Karpas-422 (cell line): Measurements from ENCODE around the gene LILRB5. TPM values are rescaled to one million over a fixed set of nuclear protein-coding genes. Genes with fewer than 3 reads are reported as not detected.
"Not testable (repeated sequence)": the region's sequence is repeated elsewhere in the genome, so short reads cannot be mapped to it uniquely, and the experiment has no call there.

ENCODE experiments used
- DNase-seq: peaks from one replicate; pipeline ENCODE4 v3.0.0-alpha.2; 2015
- H2AFZ ChIP-seq: fragments of 200-600 bp; sonication (generic); 2 replicates; pipeline ENCODE4 v1.6.1; 2014; ENCODE audit warnings: antibody characterized with exemption, low read length, mixed read lengths
- H3K27ac ChIP-seq: fragments of 200-600 bp; sonication (generic); 2 replicates; pipeline ENCODE4 v1.5.1; 2014; ENCODE audit warnings: mild to moderate bottlenecking, low read length, moderate library complexity
- H3K27me3 ChIP-seq: fragments of 200-600 bp; sonication (generic); 2 replicates; pipeline ENCODE4 v1.6.1; 2014; ENCODE audit warnings: low read length, mixed read lengths
- H3K36me3 ChIP-seq: fragments of 200-600 bp; sonication (generic); 2 replicates; pipeline ENCODE4 v1.6.1; 2014; ENCODE audit warnings: low read length, mixed read lengths; ENCODE audit not compliant: insufficient read depth
- H3K4me1 ChIP-seq: fragments of 200-600 bp; sonication (generic); 2 replicates; pipeline ENCODE4 v1.6.1; 2014; ENCODE audit warnings: mild to moderate bottlenecking, low read length, mixed read lengths
- H3K4me2 ChIP-seq: fragments of 200-600 bp; sonication (generic); 2 replicates; pipeline ENCODE4 v1.6.1; 2014; ENCODE audit warnings: low read length, low read depth, mild to moderate bottlenecking; ENCODE audit not compliant: poor library complexity, severe bottlenecking
- H3K4me3 ChIP-seq: fragments of 200-600 bp; sonication (generic); 2 replicates; pipeline ENCODE4 v1.5.1; 2014; ENCODE audit warnings: mild to moderate bottlenecking, antibody characterized with exemption, low read length, mixed read lengths
- H3K79me2 ChIP-seq: fragments of 200-600 bp; sonication (generic); 2 replicates; pipeline ENCODE4 v1.6.1; 2014; ENCODE audit warnings: mild to moderate bottlenecking, low read length, mixed read lengths
- H3K9ac ChIP-seq: fragments of 200-600 bp; sonication (generic); 2 replicates; pipeline ENCODE4 v1.6.0; 2014; ENCODE audit warnings: low read length
- H3K9me2 ChIP-seq: fragments of 200-600 bp; sonication (generic), shearing (Covaris generic); replicated peaks from 2 replicates; pipeline ENCODE4 v1.6.0; 2014; ENCODE audit warnings: mild to moderate bottlenecking, low read length, moderate library complexity; ENCODE audit not compliant: insufficient read depth
- H3K9me3 ChIP-seq: fragments of 300-700, 200-600 bp; sonication (generic); 2 replicates; pipeline ENCODE4 v1.6.1; 2014; ENCODE audit warnings: low read length, mixed read lengths
- H4K20me1 ChIP-seq: fragments of 200-600 bp; sonication (generic); 2 replicates; pipeline ENCODE4 v1.6.1; 2014; ENCODE audit warnings: mild to moderate bottlenecking, antibody characterized with exemption, low read length, low read depth; ENCODE audit not compliant: insufficient read depth
- total RNA-seq: library from RNA; depleted of rRNA; stranded (reverse); fragments of >200 nt; shearing (Covaris generic); gene quantifications from 2 replicates; pipeline ENCODE4 v1.2.3, GENCODE V29; 2014; ENCODE audit warnings: low replicate concordance

The LILRB5 gene
- total RNA-seq, 1 experiment from 2014 or later, result not detected

DNA sequence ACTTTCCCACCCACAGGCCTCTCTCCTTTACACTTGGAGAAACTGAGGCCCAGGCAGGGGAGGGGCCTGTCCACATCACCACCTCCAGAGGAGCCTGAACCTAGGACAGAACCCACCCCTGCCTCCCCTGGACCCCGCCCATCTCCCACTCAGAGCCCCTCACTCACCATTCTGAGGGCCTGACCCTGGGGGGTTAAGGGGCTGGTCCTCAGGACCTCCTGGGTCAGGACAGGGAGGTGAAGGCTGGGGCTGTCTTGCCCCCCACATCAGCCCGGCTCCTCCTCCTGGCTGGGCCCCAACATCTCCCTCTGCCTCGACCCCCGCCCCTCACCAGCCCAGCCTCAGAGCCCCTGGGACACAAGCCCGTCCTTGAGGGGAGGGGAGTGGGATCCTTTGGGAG is 37.4 kb downstream of the LILRB5 start:
- H3K4me1 ChIP-seq, H3K27me3 ChIP-seq, H3K9me3 ChIP-seq, H2AFZ ChIP-seq, H4K20me1 ChIP-seq, H3K36me3 ChIP-seq, H3K9ac ChIP-seq, H3K4me3 ChIP-seq, H3K9me2 ChIP-seq, H3K79me2 ChIP-seq, H3K4me2 ChIP-seq, H3K27ac ChIP-seq: not testable (repeated sequence)
- peak; percentile 23 for DNase-seq

DNA sequence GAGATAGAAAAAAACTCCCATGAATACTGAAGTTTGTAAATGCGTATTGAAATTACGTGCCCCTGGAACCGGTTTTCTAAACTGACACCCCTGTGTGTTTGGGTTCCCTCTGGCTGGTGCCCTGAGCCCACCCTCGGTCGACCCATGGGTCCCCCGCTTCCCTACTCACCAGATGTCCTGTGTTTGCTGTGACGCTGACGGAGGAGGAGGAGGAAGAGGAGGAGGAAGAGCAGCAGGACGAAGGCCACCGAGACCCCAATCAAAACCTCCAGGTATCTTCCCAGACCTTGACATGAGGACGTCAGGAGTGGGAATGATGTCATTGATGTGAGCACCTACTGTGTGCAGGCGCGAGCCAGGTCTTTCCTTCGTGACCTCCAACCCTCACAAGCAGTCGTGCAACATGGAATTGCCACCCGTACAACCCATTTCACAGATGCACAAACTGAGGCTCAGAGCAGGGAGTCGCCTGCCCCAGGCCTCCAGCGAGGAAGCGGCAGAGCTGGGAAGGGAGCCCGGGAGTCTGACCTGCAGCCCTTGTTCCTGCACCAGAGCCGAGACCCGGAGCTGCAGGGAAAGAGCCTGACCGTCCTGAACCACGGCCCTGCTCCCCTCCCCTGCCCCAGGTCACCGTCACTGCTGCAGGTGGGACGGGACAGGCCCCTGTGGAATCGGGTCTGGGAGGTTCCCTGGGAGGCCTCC is 38.0 kb downstream of the LILRB5 start:
- Histone ChIP-seq H3K79me2 (no peaks in the 10 kb centered on the region), H3K27ac (no peak overlapping the region), H3K4me2 (no peak overlapping the region), H3K36me3 (no peaks in the 10 kb centered on the region), H3K4me1 (no peaks in the 10 kb centered on the region), H4K20me1 (0 out of 2 replicates have a peak, but pooled peaks cover 3% of the 10 kb centered on the region), H3K4me3 (no peak overlapping the region), H3K9me3 (no peaks in the 10 kb centered on the region), H2AFZ (no peak overlapping the region), H3K27me3 (no peaks in the 10 kb centered on the region), H3K9ac (no peak overlapping the region), H3K9me2 (no peaks in the 10 kb centered on the region)
- no peak for DNase-seq

GRCh38 chr19:54218259-54218658 is 38.8 kb downstream of the LILRB5 start:
- no peak for DNase-seq
- Histone ChIP-seq H3K79me2 (no peaks in the 10 kb centered on the region), H3K9ac (no peak overlapping the region), H3K27me3 (no peaks in the 10 kb centered on the region), H3K4me3 (no peak overlapping the region), H3K4me2 (no peak overlapping the region), H3K9me2 (no peaks in the 10 kb centered on the region), H3K9me3 (no peaks in the 10 kb centered on the region), H2AFZ (no peak overlapping the region), H3K36me3 (no peaks in the 10 kb centered on the region), H4K20me1 (0 out of 2 replicates have a peak, but pooled peaks cover 3% of the 10 kb centered on the region), H3K4me1 (no peaks in the 10 kb centered on the region), H3K27ac (no peak overlapping the region)

DNA sequence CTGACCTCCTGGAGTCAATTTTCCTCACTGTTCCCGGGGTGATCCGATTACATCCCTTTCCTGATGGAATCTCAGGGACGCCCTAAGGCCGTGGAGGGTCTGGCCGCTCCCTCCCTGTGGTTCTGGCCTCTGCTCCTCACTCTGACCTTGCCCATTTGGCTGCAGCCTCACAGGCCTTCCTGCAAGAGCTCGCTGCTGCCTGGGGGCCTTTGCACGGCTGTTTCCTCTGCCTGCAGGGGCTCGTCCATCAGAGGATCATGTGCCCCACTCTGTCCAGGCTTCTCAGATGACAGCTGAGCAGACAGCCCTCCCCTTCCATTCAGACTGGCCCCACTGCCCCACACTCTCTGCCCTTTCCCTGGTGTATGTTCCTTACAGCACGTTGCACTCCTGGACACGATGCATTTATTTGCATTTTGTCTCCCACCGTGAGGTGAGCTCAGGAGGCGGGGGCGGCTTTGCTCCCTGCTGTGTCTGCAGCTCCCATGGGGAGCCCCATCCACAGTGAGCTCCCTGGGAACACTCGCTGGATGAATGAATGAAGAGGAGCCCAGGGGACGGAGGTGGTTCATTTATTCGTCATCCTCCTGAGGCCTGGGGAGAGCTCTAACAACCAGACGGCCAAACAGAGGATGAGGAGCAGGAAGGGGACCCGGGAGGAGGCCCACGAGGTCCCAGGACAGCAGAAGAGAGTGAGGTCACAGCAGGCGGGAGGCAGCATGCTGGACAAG is 39.4 kb downstream of the LILRB5 start:
- not testable (repeated sequence) for H3K27me3 ChIP-seq, H3K79me2 ChIP-seq, H3K36me3 ChIP-seq, DNase-seq, H3K27ac ChIP-seq, H3K9me2 ChIP-seq, H3K4me2 ChIP-seq, H3K4me3 ChIP-seq, H3K4me1 ChIP-seq, H3K9ac ChIP-seq, H2AFZ ChIP-seq, H4K20me1 ChIP-seq, H3K9me3 ChIP-seq

DNA sequence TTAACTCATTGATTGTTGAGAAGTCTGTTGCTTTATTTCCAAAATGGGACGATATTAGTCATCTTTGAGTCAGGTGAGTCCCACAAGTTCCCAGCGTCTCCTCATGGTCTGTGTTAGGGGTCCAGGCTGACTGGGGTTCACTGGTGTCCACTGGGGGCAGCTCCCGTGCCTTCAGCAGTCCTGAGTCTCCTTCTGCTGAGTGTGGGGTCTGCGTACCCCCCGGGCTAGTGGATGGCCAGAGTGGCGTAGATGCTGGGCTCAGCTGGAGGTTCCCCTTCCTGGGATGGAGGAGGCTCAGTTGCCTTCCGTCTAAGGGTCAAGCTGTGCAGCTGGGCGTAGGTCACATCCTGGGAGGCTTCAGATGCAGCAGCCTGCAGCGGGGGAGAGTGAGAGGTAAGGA is 40.2 kb downstream of the LILRB5 start:
- Histone ChIP-seq H3K4me2 (no peak overlapping the region), H4K20me1 (0 out of 2 replicates have a peak, but pooled peaks cover 3% of the 10 kb centered on the region), H3K27ac (no peak overlapping the region), H3K4me1 (no peaks in the 10 kb centered on the region), H3K36me3 (no peaks in the 10 kb centered on the region), H3K9me2 (no peaks in the 10 kb centered on the region), H3K4me3 (no peak overlapping the region), H3K9me3 (no peaks in the 10 kb centered on the region), H2AFZ (no peak overlapping the region), H3K27me3 (no peaks in the 10 kb centered on the region), H3K9ac (no peak overlapping the region), H3K79me2 (no peaks in the 10 kb centered on the region)
- no peak for DNase-seq

GRCh38 chr19:54214734-54215133 is 42.3 kb downstream of the LILRB5 start:
- H3K27ac ChIP-seq, H3K79me2 ChIP-seq, H3K27me3 ChIP-seq, H3K9me2 ChIP-seq, H3K36me3 ChIP-seq, H3K4me1 ChIP-seq, H3K9me3 ChIP-seq, H3K9ac ChIP-seq, H2AFZ ChIP-seq, H4K20me1 ChIP-seq, H3K4me2 ChIP-seq, H3K4me3 ChIP-seq, DNase-seq: not testable (repeated sequence)

DNA sequence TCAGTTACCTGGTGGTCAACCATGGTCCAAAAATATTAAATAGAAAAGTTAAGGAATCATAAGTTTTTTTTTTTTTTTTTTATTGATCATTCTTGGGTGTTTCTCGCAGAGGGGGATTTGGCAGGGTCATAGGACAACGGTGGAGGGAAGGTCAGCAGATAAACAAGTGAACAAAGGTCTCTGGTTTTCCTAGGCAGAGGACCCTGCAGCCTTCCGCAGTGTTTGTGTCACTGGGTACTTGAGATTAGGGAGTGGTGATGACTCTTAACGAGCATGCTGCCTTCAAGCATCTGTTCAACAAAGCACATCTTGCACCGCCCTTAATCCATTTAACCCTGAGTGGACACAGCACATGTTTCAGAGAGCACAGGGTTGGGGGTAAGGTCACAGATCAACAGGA is 42.9 kb downstream of the LILRB5 start:
- H3K79me2 ChIP-seq, H3K4me3 ChIP-seq, H3K9ac ChIP-seq, H2AFZ ChIP-seq, H3K36me3 ChIP-seq, H3K4me1 ChIP-seq, H3K4me2 ChIP-seq, H4K20me1 ChIP-seq, H3K9me3 ChIP-seq, H3K27me3 ChIP-seq, H3K9me2 ChIP-seq, H3K27ac ChIP-seq, DNase-seq: not testable (repeated sequence)

GRCh38 chr19:54211235-54211634 is 45.8 kb downstream of the LILRB5 start:
- peaks cover 14% of the 10 kb centered on the region; the same call in 1 of the 2 replicates for H3K36me3 ChIP-seq
- H3K4me1 ChIP-seq, result no peaks in the 10 kb centered on the region
- H3K27me3 ChIP-seq, result no peaks in the 10 kb centered on the region
- H2AFZ ChIP-seq, result no peak overlapping the region
- no peak overlapping the region for H3K27ac ChIP-seq
- no peak overlapping the region for H3K4me3 ChIP-seq
- H3K9me3 ChIP-seq, result no peaks in the 10 kb centered on the region
- no peak for DNase-seq
- H3K9me2 ChIP-seq, result no peaks in the 10 kb centered on the region
- H3K79me2 ChIP-seq, result no peaks in the 10 kb centered on the region
- H4K20me1 ChIP-seq, result peaks cover 25% of the 10 kb centered on the region
- no peak overlapping the region for H3K4me2 ChIP-seq
- H3K9ac ChIP-seq, result no peak overlapping the region
